Keratinocyte (primary cell): ENCODE results near the gene ZNF488.

Experiments used
- EZH2 ChIP-seq: IDR thresholded peaks from one replicate; pipeline ENCODE4 v1.6.1; 2012; ENCODE audit warnings: inconsistent platforms, mild to moderate bottlenecking, low read length, moderate library complexity
- TF ChIP-seq, protein P1 (sequence below), 3 experiments: IDR thresholded peaks in 1 of 3; conservative IDR thresholded peaks in 1 of 3; optimal IDR thresholded peaks in 1 of 3; 2 replicates in 2 of 3; 3 replicates in 1 of 3; pipeline versions ENCODE3 to v1.5.1; 2011; ENCODE audit warnings: low read length in 3 of 3, mild to moderate bottlenecking in 3 of 3, moderate library complexity in 2 of 3, control low read depth in 1 of 3, inconsistent platforms in 1 of 3; ENCODE audit not compliant: insufficient read depth in 2 of 3; ENCODE audit errors: extremely low read depth in 1 of 3

DNA sequence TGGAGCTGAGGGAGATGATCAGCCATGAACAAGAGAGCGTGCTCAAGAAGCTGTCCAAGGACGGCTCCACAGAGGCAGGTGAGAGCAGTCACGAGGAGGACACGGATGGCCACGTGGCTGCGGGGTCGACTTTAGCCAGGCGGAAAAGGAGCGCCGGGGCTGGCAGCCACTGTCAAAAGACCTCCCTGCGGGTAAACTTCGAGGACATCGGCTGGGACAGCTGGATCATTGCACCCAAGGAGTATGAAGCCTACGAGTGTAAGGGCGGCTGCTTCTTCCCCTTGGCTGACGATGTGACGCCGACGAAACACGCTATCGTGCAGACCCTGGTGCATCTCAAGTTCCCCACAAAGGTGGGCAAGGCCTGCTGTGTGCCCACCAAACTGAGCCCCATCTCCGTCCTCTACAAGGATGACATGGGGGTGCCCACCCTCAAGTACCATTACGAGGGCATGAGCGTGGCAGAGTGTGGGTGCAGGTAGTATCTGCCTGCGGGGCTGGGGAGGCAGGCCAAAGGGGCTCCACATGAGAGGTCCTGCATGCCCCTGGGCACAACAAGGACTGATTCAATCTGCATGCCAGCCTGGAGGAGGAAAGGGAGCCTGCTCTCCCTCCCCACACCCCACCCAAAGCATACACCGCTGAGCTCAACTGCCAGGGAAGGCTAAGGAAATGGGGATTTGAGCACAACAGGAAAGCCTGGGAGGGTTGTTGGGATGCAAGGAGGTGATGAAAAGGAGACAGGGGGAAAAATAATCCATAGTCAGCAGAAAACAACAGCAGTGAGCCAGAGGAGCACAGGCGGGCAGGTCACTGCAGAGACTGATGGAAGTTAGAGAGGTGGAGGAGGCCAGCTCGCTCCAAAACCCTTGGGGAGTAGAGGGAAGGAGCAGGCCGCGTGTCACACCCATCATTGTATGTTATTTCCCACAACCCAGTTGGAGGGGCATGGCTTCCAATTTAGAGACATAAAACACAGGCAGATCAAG is 58.5 kb downstream of the ZNF488 start:
- TF ChIP-seq, protein P1, sequence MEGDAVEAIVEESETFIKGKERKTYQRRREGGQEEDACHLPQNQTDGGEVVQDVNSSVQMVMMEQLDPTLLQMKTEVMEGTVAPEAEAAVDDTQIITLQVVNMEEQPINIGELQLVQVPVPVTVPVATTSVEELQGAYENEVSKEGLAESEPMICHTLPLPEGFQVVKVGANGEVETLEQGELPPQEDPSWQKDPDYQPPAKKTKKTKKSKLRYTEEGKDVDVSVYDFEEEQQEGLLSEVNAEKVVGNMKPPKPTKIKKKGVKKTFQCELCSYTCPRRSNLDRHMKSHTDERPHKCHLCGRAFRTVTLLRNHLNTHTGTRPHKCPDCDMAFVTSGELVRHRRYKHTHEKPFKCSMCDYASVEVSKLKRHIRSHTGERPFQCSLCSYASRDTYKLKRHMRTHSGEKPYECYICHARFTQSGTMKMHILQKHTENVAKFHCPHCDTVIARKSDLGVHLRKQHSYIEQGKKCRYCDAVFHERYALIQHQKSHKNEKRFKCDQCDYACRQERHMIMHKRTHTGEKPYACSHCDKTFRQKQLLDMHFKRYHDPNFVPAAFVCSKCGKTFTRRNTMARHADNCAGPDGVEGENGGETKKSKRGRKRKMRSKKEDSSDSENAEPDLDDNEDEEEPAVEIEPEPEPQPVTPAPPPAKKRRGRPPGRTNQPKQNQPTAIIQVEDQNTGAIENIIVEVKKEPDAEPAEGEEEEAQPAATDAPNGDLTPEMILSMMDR (optimal IDR thresholded peaks at IDR 0.05 in 1 of 3, IDR thresholded peaks at IDR 0.05 in 1 of 3, conservative IDR thresholded peaks at IDR 0.05 in 1 of 3; ENCODE audit: extremely low read depth in 1 of 3, insufficient read depth in 2 of 3, low read length in 3 of 3): no peak
- TF ChIP-seq EZH2: no peak
